ENCODE data around the gene DCTD.

Gene DCTD

DNA sequence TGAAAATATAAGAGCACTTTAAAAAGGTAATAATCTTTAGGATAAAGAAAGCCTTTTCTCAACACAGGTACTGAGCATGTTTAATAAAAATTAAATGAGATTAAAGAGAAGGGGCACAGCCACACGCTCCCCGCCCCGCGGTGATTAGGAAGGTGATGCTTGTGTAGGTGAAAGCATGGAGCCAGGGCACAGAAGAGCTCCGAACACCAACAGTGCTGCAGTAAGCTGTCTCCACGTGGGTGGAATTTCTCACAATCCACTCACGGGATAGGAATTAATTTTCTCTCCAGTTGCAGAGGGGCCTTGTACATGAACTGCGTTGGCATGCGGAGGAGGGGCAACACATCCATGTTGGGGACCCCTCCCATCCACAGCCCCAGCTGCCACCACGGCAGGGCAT is 27.0 kb downstream of the DCTD start:
- no peak for DNase-seq

- DNase-seq = no peak
Observed at GRCh38 chr4:182888891-182889290, 28.3 kb downstream of the DCTD start.

GRCh38 chr4:182886768-182887167 is 30.4 kb downstream of the DCTD start:
- DNase-seq = no peak

GRCh38 chr4:182886205-182886604 is 31.0 kb downstream of the DCTD start:
- no peak for DNase-seq

DNA sequence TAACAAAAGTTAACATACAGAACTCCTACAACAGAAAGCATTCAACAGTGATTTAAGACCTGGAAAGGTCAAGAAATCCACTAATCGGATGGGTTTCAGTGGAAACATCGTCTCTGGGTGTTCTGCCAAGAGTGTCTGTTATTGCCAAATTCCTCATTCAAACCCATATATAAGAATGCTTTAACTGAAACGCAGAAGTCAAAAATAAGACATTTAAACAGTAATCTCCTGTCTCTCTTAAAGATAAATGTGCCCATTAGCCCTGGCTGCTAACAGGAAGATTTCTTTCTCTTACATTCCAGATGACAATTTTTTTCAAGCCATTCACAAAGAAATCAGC is 31.5 kb downstream of the DCTD start:
- DNase-seq = no peak

DNA sequence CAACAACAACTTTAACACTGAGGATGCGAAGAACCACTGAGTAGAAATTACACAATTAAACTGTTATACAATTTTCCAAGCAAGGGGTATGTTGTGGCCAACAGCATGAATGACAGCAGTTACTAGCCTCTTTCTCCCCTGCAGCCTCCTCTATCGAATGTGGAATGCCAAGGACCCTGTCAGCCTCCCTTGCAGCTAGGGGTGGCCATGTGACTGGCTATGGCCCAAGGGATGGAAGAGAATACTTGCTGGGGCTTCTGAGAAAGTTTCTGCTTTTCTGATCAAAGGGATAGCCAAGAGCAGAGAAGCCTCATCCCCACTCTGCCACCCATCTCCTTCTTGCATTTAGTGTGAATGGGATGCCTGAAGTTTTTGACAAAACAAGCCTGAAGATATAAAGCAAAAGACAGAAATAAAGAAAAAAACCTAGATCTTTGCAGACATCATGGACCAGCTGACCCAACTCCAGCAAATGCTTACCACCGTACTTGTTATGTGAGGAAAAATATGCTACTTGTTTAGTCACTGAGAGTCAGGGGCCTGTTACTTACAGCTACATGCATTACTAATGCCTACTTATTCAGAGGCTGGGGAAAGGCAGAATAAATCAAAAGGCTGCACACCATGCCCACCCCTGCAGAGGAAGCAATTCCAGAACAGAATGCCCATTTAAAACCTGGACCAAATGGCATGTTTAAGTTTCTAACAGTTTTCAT is 32.0 kb downstream of the DCTD start:
- no peak for DNase-seq

DNA sequence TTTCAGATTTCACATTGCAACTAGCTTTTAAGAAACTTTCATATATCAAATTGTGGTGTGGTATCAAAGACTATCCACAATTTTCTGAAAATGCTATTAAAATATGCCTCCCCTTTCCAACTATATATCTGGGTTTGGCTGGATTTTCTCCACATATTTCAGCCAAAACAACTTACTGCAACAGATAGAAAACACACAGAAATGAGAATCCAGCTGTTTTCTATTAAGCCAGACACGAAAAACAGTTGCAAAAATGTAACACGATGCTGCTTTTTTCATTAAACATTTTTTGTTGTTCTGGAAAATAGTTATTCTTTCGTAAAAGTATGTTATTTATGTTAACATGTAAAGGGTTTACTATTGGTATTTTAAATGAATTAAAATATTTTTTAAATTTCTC is 33.1 kb downstream of the DCTD start:
- DNase-seq = no peak

- DNase-seq = no peak
Observed at GRCh38 chr4:182883351-182883750, 33.8 kb downstream of the DCTD start.

- no peak for DNase-seq
Observed at GRCh38 chr4:182881914-182882313, 35.3 kb downstream of the DCTD start.

GRCh38 chr4:182880387-182881356 is 36.5 kb downstream of the DCTD start:
- no peak for DNase-seq

- no peak for DNase-seq
Observed at GRCh38 chr4:182879913-182880312, 37.3 kb downstream of the DCTD start.

DNA sequence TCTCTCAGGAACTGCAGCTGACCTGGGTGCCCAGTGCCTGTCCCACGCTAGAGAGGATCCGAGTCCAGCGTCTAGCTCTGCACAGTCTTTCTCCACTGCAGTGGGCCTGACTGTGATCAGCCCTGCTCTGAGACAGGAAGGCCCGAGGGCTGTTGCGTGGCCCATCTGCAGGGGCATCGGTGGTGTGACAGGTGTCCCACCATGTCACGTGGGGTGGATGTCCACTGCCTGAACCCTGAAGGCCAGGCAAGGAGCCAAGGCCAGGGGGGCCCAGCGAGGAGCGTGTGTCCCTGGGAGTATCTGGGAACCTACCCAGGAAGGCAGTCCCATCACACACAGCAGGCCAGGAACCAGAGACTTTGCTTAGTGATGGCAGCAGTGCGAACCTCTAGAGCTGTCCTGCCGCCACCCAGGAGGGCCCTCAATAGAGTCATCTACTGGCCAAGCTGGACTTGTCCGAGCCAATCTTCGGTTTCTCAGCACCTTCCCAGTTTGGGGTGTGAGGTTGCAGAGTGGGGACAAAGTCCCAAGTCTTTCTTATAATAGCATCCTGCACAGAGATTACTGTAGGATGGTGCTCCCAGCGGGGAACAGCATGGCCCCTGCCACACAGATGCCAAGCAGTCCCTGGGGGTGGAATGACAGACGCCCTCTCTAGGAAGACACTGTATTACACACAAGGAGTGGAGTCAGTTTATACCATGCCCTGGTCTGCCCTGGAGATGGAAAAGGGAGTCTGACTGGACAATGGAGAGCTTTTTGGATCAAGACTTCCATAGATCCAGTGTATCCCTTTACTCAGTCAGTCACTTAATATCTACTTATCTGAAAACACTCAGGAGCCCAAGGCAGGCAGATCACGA is 38.3 kb downstream of the DCTD start:
- no peak for DNase-seq

GRCh38 chr4:182877326-182877883 is 39.8 kb downstream of the DCTD start:
- DNase-seq = no peak

DNA sequence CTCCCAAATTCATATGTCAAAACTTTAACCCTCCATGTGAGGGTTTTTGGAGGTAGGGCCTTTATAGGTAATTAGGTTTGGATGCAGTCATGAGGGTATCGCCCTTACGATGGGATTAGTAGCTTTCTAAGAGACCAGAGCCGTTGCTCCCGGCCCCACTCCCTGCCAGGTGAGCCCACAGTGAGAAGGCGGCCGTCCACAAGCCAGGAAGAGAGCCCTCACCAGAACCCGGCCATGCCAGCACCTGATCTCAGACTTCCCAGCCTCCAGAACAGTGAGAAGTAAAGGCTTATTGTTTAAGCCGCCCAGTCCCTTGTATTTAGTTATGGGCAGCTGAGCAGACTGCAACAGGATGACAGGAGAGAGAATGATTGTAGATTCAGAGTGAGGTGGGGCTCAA is 40.8 kb downstream of the DCTD start:
- no peak for DNase-seq

DNA sequence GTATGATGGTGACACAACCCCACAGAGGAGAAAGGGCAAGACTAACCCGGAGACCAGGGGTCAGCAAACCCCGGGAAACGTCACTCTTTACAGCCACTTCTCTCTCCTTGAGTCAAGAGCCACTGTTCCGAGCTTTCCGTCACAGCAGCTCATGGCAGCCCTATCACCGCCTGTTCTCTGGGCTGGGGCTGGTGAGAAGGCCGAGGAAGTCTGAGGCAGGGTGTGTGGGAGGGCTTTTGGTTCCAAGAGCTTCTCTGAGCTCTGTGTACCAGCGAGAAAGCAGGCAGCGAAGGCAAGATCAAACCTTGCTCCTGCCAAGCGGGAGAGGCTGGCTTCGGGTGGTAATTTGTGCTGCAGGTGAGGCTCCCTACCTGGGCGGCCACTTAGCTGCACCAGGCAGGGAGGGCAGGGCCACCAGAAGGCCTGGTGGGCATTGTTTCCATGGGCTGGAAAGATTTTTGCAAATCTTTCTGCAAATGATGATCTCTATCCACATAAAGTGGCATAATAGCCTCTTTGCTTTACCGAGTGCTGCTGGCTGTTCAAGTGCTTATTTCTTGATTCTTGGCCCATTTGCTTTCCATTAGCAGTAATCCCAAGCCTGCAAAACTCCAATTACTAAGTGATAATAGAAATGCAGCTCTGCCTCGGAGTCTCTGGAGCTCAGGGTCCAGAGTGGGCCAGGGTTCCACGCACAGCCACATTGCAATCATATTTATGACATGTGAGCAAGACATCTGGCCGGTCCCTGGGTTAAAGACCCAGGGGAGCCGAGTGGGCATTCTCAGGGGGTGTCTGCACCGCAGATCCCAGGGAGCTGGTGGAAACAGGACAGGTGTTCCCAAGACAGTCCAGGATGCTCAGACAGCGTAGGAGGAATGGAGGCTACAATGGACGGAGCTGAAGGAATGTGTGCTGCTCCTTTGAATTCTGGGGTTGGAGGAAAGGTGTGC is 41.5 kb downstream of the DCTD start:
- no peak for DNase-seq

GRCh38 chr4:182874797-182875345 is 42.3 kb downstream of the DCTD start:
- DNase-seq = no peak

GRCh38 chr4:182874304-182874751 is 42.9 kb downstream of the DCTD start:
- DNase-seq = no peak

- no peak for DNase-seq
Observed at GRCh38 chr4:182873726-182874125, 43.5 kb downstream of the DCTD start.

GRCh38 chr4:182873289-182873688 is 43.9 kb downstream of the DCTD start:
- DNase-seq = no peak

DNA sequence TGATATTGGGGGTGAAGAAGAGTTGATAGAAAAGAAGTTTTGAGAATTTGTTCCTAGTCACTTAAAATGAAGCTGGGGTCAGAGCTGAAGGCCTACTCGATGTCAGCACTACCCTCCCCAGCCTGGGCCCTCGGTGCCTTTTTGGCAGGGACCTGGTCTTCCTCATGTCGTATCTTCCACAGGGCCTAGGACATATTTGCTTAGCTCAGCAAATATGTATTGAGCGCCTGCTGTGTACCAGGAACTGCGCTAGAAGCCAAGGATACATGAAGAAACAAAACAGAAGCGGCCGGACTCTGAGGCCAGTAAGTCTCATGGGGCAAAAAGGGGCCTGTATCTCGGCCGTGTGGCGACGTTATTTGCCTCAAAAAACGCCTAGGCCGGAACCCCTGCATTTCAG is 44.3 kb downstream of the DCTD start:
- DNase-seq = no peak

GRCh38 chr4:182871616-182872015 is 45.6 kb downstream of the DCTD start:
- no peak for DNase-seq

All from NCI-H510A (cell line).